ENCODE data around the gene ACVR1. TPM values are rescaled to one million over a fixed set of nuclear protein-coding genes. Genes with fewer than 3 reads are reported as not detected.
A peak's percentile ranks its signal among the peaks of the same experiment; 100 is the strongest.

The ACVR1 gene
- total and polyA plus RNA-seq, 4 donors, result 21.1 to 24.8 (median 23.2) TPM

DNA sequence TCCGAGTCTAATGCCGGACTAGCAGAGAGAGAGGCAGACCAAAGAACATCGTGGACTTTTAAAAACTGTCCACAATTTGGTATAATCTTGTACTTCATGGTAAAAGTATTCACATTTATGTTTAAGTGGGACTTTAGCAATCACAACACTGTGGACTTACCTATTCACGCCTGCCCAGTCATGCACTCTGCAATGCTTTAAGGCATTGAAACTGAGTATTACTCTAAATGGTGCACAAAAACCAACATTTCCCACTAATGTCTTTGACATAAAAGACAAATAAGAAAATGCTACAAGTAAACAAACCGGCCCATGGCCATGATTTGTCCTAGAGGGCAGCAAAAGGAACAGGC, 91.3 kb downstream of the ACVR1 start:
- no peak overlapping the region for H3K4me3 ChIP-seq (ENCODE audit: low read depth, low read length)
- H3K4me1 ChIP-seq (ENCODE audit: control insufficient read depth, insufficient read depth, low read length), result peaks cover 6% of the 10 kb centered on the region
- no peak overlapping the region for H3K27ac ChIP-seq (ENCODE audit: low read depth, low read length)
- H3K27me3 ChIP-seq (ENCODE audit: control insufficient read depth, insufficient read depth, low read length), result no peaks in the 10 kb centered on the region
- 80% methylated on average over 1 of the region's 5 CpGs for WGBS (ENCODE audit: insufficient coverage)
- DNase-seq (ENCODE audit: low read depth in 4 of 6, low spot score in 6 of 6), result no peak
- H3K9me3 ChIP-seq (ENCODE audit: control insufficient read depth, insufficient read depth, low read length), result no peaks in the 10 kb centered on the region
- H3K36me3 ChIP-seq (ENCODE audit: control insufficient read depth, insufficient read depth, low read length), result peaks cover 3% of the 10 kb centered on the region

- WGBS (ENCODE audit: insufficient coverage), result 38% methylated on average over 10 of the region's 11 CpGs
- no peak overlapping the region for H3K4me3 ChIP-seq (ENCODE audit: low read depth, low read length)
These were observed 91.8 kb downstream of the ACVR1 start for GRCh38 chr2:157784169-157784822.

GRCh38 chr2:157783245-157783644, 92.9 kb downstream of the ACVR1 start:
- no peak overlapping the region for H3K4me3 ChIP-seq (ENCODE audit: low read depth, low read length)
- H3K36me3 ChIP-seq (ENCODE audit: control insufficient read depth, insufficient read depth, low read length), result peaks cover 3% of the 10 kb centered on the region
- WGBS (ENCODE audit: insufficient coverage), result 38% methylated on average over 1 of the region's 2 CpGs
- peaks cover 5% of the 10 kb centered on the region for H3K4me1 ChIP-seq (ENCODE audit: control insufficient read depth, insufficient read depth, low read length)
- H3K27ac ChIP-seq (ENCODE audit: low read depth, low read length), result no peak overlapping the region
- H3K27me3 ChIP-seq (ENCODE audit: control insufficient read depth, insufficient read depth, low read length), result no peaks in the 10 kb centered on the region
- H3K9me3 ChIP-seq (ENCODE audit: control insufficient read depth, insufficient read depth, low read length), result no peaks in the 10 kb centered on the region
- no peak for DNase-seq (ENCODE audit: low read depth in 4 of 6, low spot score in 6 of 6)

More at GRCh38 chr2:157784169-157784822, 91.8 kb downstream of the ACVR1 start:
- Histone ChIP-seq H3K36me3 (ENCODE audit: control insufficient read depth, insufficient read depth, low read length) (peaks cover 3% of the 10 kb centered on the region), H3K4me1 (ENCODE audit: control insufficient read depth, insufficient read depth, low read length) (peaks cover 5% of the 10 kb centered on the region), H3K27ac (ENCODE audit: low read depth, low read length) (no peak overlapping the region), H3K9me3 (ENCODE audit: control insufficient read depth, insufficient read depth, low read length) (no peaks in the 10 kb centered on the region), H3K27me3 (ENCODE audit: control insufficient read depth, insufficient read depth, low read length) (no peaks in the 10 kb centered on the region)
- DNase-seq (ENCODE audit: low read depth in 4 of 6, low spot score in 6 of 6), result peak in 3 of 6 donors; percentile 4 to 54 (median 48)

DNA sequence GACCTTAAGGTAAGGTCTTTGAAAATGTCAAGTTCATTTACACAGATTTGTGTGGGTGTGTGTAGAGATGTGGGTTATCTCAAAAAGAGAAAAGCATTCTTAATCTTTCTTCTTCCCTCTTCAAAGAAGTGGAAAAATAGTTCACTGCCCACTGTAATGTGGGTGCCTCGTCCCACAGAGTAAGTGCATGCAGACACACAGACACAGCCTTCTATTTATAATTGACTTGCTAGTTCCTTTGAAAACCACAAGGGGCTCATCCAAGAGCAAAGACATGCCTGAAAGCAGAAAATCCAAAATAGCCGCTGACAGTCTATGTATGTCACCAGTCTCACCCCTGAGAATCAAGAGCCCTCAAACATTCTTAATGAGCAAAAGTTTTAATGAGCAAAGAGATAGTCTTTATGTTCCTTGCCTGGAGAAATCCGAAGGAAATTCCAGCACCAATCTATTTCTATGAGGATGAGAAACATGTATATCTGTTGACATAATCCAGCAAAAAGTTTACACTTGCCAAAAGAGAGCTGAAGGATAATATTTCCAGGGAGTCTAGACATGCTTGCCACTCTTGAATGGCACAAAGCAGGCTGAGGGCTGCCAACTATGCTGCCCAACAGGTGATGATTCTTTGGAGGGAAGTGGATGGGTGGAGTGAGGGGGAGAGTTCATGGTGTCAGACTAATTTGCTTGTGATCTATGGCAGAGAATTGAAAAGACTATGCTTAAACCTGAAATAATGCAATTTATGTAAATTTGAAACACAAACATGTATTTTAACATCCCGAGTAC, 93.9 kb downstream of the ACVR1 start:
- no peaks in the 10 kb centered on the region for H3K9me3 ChIP-seq (ENCODE audit: control insufficient read depth, insufficient read depth, low read length)
- no peak overlapping the region for H3K27ac ChIP-seq (ENCODE audit: low read depth, low read length)
- no peak for DNase-seq (ENCODE audit: low read depth in 4 of 6, low spot score in 6 of 6)
- H3K36me3 ChIP-seq (ENCODE audit: control insufficient read depth, insufficient read depth, low read length), result peaks cover 3% of the 10 kb centered on the region
- H3K4me1 ChIP-seq (ENCODE audit: control insufficient read depth, insufficient read depth, low read length), result peaks cover 5% of the 10 kb centered on the region
- no peaks in the 10 kb centered on the region for H3K27me3 ChIP-seq (ENCODE audit: control insufficient read depth, insufficient read depth, low read length)
- 46% methylated on average over 2 of the region's 4 CpGs for WGBS (ENCODE audit: insufficient coverage)
- no peak overlapping the region for H3K4me3 ChIP-seq (ENCODE audit: low read depth, low read length)

- no peak overlapping the region for H3K27ac ChIP-seq (ENCODE audit: low read depth, low read length)
- H3K36me3 ChIP-seq (ENCODE audit: control insufficient read depth, insufficient read depth, low read length), result peaks cover 3% of the 10 kb centered on the region
- H3K4me3 ChIP-seq (ENCODE audit: low read depth, low read length), result no peak overlapping the region
- WGBS (ENCODE audit: insufficient coverage), result 67% methylated on average over 5 of the region's 9 CpGs
- H3K9me3 ChIP-seq (ENCODE audit: control insufficient read depth, insufficient read depth, low read length), result no peaks in the 10 kb centered on the region
- no peak for DNase-seq (ENCODE audit: low read depth in 4 of 6, low spot score in 6 of 6)
- H3K27me3 ChIP-seq (ENCODE audit: control insufficient read depth, insufficient read depth, low read length), result no peaks in the 10 kb centered on the region
- H3K4me1 ChIP-seq (ENCODE audit: control insufficient read depth, insufficient read depth, low read length), result peaks cover 5% of the 10 kb centered on the region
These were observed 95.9 kb downstream of the ACVR1 start for GRCh38 chr2:157780211-157780610.

GRCh38 chr2:157779794-157780193, 96.3 kb downstream of the ACVR1 start:
- Histone ChIP-seq H3K36me3 (ENCODE audit: control insufficient read depth, insufficient read depth, low read length) (peaks cover 3% of the 10 kb centered on the region), H3K4me3 (ENCODE audit: low read depth, low read length) (no peak overlapping the region), H3K4me1 (ENCODE audit: control insufficient read depth, insufficient read depth, low read length) (peaks cover 5% of the 10 kb centered on the region), H3K9me3 (ENCODE audit: control insufficient read depth, insufficient read depth, low read length) (no peaks in the 10 kb centered on the region), H3K27ac (ENCODE audit: low read depth, low read length) (no peak overlapping the region), H3K27me3 (ENCODE audit: control insufficient read depth, insufficient read depth, low read length) (no peaks in the 10 kb centered on the region)
- no CpG with 5 or more reads among the region's 2 CpGs for WGBS (ENCODE audit: insufficient coverage)
- no peak for DNase-seq (ENCODE audit: low read depth in 4 of 6, low spot score in 6 of 6)

- Histone ChIP-seq H3K9me3 (ENCODE audit: control insufficient read depth, insufficient read depth, low read length) (no peaks in the 10 kb centered on the region), H3K4me3 (ENCODE audit: low read depth, low read length) (no peak overlapping the region), H3K27me3 (ENCODE audit: control insufficient read depth, insufficient read depth, low read length) (no peaks in the 10 kb centered on the region), H3K36me3 (ENCODE audit: control insufficient read depth, insufficient read depth, low read length) (peaks cover 6% of the 10 kb centered on the region), H3K4me1 (ENCODE audit: control insufficient read depth, insufficient read depth, low read length) (no peaks in the 10 kb centered on the region), H3K27ac (ENCODE audit: low read depth, low read length) (no peak overlapping the region)
- WGBS (ENCODE audit: insufficient coverage), result no CpG with 5 or more reads among the region's 4 CpGs
- peak in 4 of 6 donors; percentile 15 to 80 (median 52) for DNase-seq (ENCODE audit: low read depth in 4 of 6, low spot score in 6 of 6)
These were observed 98.7 kb downstream of the ACVR1 start for GRCh38 chr2:157777427-157777826.

GRCh38 chr2:157771234-157771633, 104.9 kb downstream of the ACVR1 start:
- Histone ChIP-seq H3K27ac (ENCODE audit: low read depth, low read length) (no peak overlapping the region), H3K36me3 (ENCODE audit: control insufficient read depth, insufficient read depth, low read length) (peaks cover 9% of the 10 kb centered on the region), H3K4me1 (ENCODE audit: control insufficient read depth, insufficient read depth, low read length) (no peaks in the 10 kb centered on the region), H3K9me3 (ENCODE audit: control insufficient read depth, insufficient read depth, low read length) (no peaks in the 10 kb centered on the region), H3K27me3 (ENCODE audit: control insufficient read depth, insufficient read depth, low read length) (no peaks in the 10 kb centered on the region), H3K4me3 (ENCODE audit: low read depth, low read length) (no peak overlapping the region)
- no peak for DNase-seq (ENCODE audit: low read depth in 4 of 6, low spot score in 6 of 6)
- WGBS (ENCODE audit: insufficient coverage), result no CpG with 5 or more reads among the region's 1 CpG

- Histone ChIP-seq H3K4me3 (ENCODE audit: low read depth, low read length) (no peak overlapping the region), H3K27ac (ENCODE audit: low read depth, low read length) (no peak overlapping the region), H3K4me1 (ENCODE audit: control insufficient read depth, insufficient read depth, low read length) (no peaks in the 10 kb centered on the region), H3K9me3 (ENCODE audit: control insufficient read depth, insufficient read depth, low read length) (no peaks in the 10 kb centered on the region), H3K27me3 (ENCODE audit: control insufficient read depth, insufficient read depth, low read length) (no peaks in the 10 kb centered on the region), H3K36me3 (ENCODE audit: control insufficient read depth, insufficient read depth, low read length) (peaks cover 9% of the 10 kb centered on the region)
- no peak for DNase-seq (ENCODE audit: low read depth in 4 of 6, low spot score in 6 of 6)
- WGBS (ENCODE audit: insufficient coverage), result 80% methylated on average over 1 of the region's 2 CpGs
These were observed 106.3 kb downstream of the ACVR1 start for GRCh38 chr2:157769856-157770255.

GRCh38 chr2:157764386-157764785, 111.7 kb downstream of the ACVR1 start:
- no peak overlapping the region for H3K4me3 ChIP-seq (ENCODE audit: low read depth, low read length)
- H3K36me3 ChIP-seq (ENCODE audit: control insufficient read depth, insufficient read depth, low read length), result peaks cover 6% of the 10 kb centered on the region
- 94% methylated on average over 11 of the region's 14 CpGs for WGBS (ENCODE audit: insufficient coverage)
- H3K9me3 ChIP-seq (ENCODE audit: control insufficient read depth, insufficient read depth, low read length), result no peaks in the 10 kb centered on the region
- H3K27ac ChIP-seq (ENCODE audit: low read depth, low read length), result no peak overlapping the region
- DNase-seq (ENCODE audit: low read depth in 4 of 6, low spot score in 6 of 6), result no peak
- H3K27me3 ChIP-seq (ENCODE audit: control insufficient read depth, insufficient read depth, low read length), result no peaks in the 10 kb centered on the region
- H3K4me1 ChIP-seq (ENCODE audit: control insufficient read depth, insufficient read depth, low read length), result no peaks in the 10 kb centered on the region
